NB4 (cell line): Measurements from ENCODE around the gene POFUT2.

Source experiments
- DNase-seq: peaks from one replicate; pipeline ENCODE4 v3.0.0; 2010; ENCODE audit warnings: low read depth
- H3K4me3 ChIP-seq: one replicate; pipeline ENCODE4 v1.5.1; 2011; ENCODE audit warnings: mild to moderate bottlenecking, low read depth, low read length, moderate library complexity
- MYC ChIP-seq: IDR thresholded peaks from 2 replicates; pipeline ENCODE4 v1.6.1; 2011; ENCODE audit warnings: low read depth, low read length
- POLR2A ChIP-seq: IDR thresholded peaks from 2 replicates; pipeline ENCODE4 v1.6.1; 2011; ENCODE audit warnings: mild to moderate bottlenecking; ENCODE audit not compliant: insufficient read length; ENCODE audit errors: extremely low read depth
- TF ChIP-seq, protein P1 (sequence below): IDR thresholded peaks from one replicate; pipeline ENCODE4 v1.5.1; 2012; ENCODE audit warnings: low read depth, low read length
- TF ChIP-seq, protein P2 (sequence below): IDR thresholded peaks from 2 replicates; pipeline ENCODE4 v1.6.1; 2011; ENCODE audit warnings: low read depth, low read length

POFUT2 gene

GRCh38 chr21:45304476-45304830, 16.8 kb upstream of the POFUT2 start:
- DNase-seq = no peak
- TF ChIP-seq MYC (no peak), POLR2A (no peak)
- TF ChIP-seq, protein P1, sequence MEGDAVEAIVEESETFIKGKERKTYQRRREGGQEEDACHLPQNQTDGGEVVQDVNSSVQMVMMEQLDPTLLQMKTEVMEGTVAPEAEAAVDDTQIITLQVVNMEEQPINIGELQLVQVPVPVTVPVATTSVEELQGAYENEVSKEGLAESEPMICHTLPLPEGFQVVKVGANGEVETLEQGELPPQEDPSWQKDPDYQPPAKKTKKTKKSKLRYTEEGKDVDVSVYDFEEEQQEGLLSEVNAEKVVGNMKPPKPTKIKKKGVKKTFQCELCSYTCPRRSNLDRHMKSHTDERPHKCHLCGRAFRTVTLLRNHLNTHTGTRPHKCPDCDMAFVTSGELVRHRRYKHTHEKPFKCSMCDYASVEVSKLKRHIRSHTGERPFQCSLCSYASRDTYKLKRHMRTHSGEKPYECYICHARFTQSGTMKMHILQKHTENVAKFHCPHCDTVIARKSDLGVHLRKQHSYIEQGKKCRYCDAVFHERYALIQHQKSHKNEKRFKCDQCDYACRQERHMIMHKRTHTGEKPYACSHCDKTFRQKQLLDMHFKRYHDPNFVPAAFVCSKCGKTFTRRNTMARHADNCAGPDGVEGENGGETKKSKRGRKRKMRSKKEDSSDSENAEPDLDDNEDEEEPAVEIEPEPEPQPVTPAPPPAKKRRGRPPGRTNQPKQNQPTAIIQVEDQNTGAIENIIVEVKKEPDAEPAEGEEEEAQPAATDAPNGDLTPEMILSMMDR = no peak
- TF ChIP-seq, protein P2, sequence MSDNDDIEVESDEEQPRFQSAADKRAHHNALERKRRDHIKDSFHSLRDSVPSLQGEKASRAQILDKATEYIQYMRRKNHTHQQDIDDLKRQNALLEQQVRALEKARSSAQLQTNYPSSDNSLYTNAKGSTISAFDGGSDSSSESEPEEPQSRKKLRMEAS = no peak
- H3K4me3 ChIP-seq = no peak overlapping the region

GRCh38 chr21:45303751-45304475, 16.2 kb upstream of the POFUT2 start:
- no peak for DNase-seq
- TF ChIP-seq MYC = no peak
- TF ChIP-seq, protein P1 = no peak
- TF ChIP-seq, protein P2 = no peak
- H3K4me3 ChIP-seq = no peak overlapping the region

DNA sequence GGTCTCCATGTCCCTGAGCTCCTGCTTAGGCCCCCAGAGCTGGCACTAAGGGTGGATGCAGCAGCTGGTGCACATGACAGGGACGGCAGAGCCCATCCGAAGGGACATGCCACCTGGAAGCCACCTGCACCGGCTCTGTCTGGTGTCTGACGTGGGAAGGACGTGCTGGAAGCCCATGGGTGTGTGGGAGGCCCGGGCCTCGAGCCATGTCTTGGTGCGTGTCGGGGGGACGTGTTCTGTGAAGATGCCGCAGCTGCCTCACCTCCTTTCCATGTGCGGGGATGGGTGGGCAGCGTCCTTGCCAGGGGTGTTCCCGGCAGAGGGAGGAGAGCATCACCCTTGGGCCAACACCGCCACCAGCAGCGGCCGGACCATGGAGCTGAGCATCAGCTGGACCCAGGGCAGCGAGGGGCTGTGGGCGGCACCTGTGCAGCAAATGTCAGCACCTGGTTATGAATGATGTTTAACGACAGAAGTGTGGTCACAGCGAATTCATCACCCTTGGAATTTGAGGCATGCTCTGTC, 15.5 kb upstream of the POFUT2 start:
- DNase-seq = no peak
- TF ChIP-seq POLR2A (no peak), MYC (no peak)
- TF ChIP-seq, protein P1 = no peak
- TF ChIP-seq, protein P2 = no peak
- no peak overlapping the region for H3K4me3 ChIP-seq

DNA sequence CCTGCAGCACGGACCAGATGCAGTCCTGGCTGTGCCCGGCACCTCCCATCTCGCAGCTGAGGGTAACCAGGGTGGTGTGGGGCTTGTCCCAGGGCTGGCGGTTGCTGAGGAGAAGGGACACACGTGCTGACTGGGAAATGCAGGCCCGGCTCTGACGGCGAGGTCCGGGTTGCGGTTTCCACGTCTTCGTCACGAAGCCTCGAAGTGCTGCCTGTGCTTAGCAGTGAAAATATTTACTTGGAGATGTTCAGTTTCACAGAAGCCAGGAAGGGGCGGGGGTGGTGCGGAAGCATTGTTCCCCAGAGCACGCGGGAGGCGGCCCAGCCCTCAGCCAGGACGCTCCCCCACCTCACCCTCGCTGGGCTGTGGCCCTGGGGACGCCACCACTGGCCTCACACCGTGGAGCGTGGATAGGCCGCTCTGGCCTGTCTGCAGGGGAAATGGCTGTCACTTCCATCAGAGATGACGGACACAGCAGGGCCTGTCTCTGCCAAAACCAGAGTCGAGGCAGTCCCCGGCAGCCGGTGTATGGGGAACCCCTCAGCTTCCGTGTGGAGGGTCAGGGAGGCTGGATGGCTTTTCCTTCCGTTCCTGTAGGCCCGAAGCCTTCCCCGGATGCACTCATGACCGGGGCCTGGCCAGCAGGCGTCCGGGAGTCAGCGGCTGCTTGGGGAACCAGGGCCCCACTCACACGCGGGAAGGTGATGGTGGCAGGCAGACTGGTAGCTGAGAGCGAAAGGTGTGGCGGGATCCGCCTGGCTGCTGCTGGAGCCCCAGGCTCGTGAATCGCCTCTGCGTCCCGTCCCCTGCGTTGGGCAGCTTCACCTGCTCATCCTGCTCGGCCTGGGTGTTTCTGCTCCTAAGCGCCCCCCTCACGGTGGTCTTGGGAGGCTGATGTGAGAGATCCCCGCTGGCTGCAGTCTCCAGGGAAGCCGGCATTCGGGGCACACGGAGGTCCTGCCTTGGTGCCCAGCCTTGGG, 14.7 kb upstream of the POFUT2 start:
- H3K4me3 ChIP-seq = no peak overlapping the region
- DNase-seq = peak; percentile 46
- no peak for TF ChIP-seq POLR2A
- TF ChIP-seq, protein P1 = no peak

GRCh38 chr21:45301521-45302081, 13.9 kb upstream of the POFUT2 start:
- no peak for DNase-seq
- H3K4me3 ChIP-seq = no peak overlapping the region
- TF ChIP-seq, protein P1 = no peak
- no peak for TF ChIP-seq MYC
- TF ChIP-seq, protein P2 = no peak
- TF ChIP-seq POLR2A = no peak
